IMR-90 (cell line): ENCODE data around the gene AKR1C2. TPM values are rescaled to one million over a fixed set of nuclear protein-coding genes. Genes with fewer than 3 reads are reported as not detected.

Experiments
- ATAC-seq: fragments of 200-7000 bp; cut with Tn5 transposase; 2 replicates; pipeline ENCODE4 v1.9.1; 2020; ENCODE audit warnings: low read depth, mild to moderate bottlenecking, moderate library complexity
- BruUV-seq: library from RNA; stranded (reverse); fragments of 400-500 nt; replicated peaks from 2 replicates; lab custom pipeline; 2021; lab: Mats Ljungman, UMichigan
- CTCF ChIA-PET: fragments of 300-600 bp; formaldehyde crosslinking; extraction: SDS; loops from one replicate; lab custom pipeline; 2021; ENCODE audit warnings: antibody characterized with exemption; lab: Yijun Ruan, JAX
- POLR2A ChIA-PET: fragments of 300-600 bp; sonication (Branson Sonifier 250); formaldehyde crosslinking; loops from one replicate; lab custom pipeline; 2022; ENCODE audit warnings: antibody characterized with exemption; ENCODE audit not compliant: unreplicated experiment; lab: Charles Lee
- DNase-seq: peaks from one replicate; pipeline ENCODE4 v3.0.0; 2013
- H2AFZ ChIP-seq: replicated peaks from 2 replicates; pipeline ENCODE3; 2013; ENCODE audit warnings: low read length, mild to moderate bottlenecking; ENCODE audit not compliant: poor library complexity
- H2AK5ac ChIP-seq: 2 replicates; pipeline ENCODE4 v1.6.1; 2013; ENCODE audit warnings: low read depth, low read length, inconsistent platforms
- H2AK9ac ChIP-seq: replicated peaks from 2 replicates; pipeline ENCODE3; 2013; ENCODE audit warnings: mild to moderate bottlenecking, low read depth, low read length, moderate library complexity; ENCODE audit not compliant: poor library complexity
- H2BK120ac ChIP-seq: 2 replicates; pipeline ENCODE4 v1.6.1; 2013; ENCODE audit warnings: low read depth, low read length, inconsistent platforms
- H2BK15ac ChIP-seq: 3 replicates; pipeline ENCODE4 v1.6.1; 2013; ENCODE audit warnings: low read depth, low read length, inconsistent platforms
- H2BK20ac ChIP-seq: 2 replicates; pipeline ENCODE4 v1.6.1; 2013; ENCODE audit warnings: low read depth, mild to moderate bottlenecking, inconsistent platforms, low read length, moderate library complexity
- H2BK5ac ChIP-seq: 2 replicates; pipeline ENCODE4 v1.6.1; 2013; ENCODE audit warnings: mild to moderate bottlenecking, low read depth, low read length, inconsistent platforms; ENCODE audit not compliant: poor library complexity, severe bottlenecking
- H3K14ac ChIP-seq: replicated peaks from 2 replicates; pipeline ENCODE4 v1.6.1; 2013; ENCODE audit warnings: low read depth, low read length, inconsistent platforms
- H3K18ac ChIP-seq: 2 replicates; pipeline ENCODE4 v1.6.1; 2013; ENCODE audit warnings: low read depth, low read length, control low read depth
- H3K23ac ChIP-seq: 2 replicates; pipeline ENCODE4 v1.6.1; 2013; ENCODE audit warnings: low read depth, low read length, inconsistent platforms
- H3K27ac ChIP-seq: 2 replicates; pipeline ENCODE4 v1.5.1; 2013; ENCODE audit warnings: mild to moderate bottlenecking, control low read depth, low read length; ENCODE audit not compliant: insufficient read depth
- H3K27me3 ChIP-seq: 2 replicates; pipeline ENCODE4 v1.6.1; 2013; ENCODE audit warnings: low read length; ENCODE audit not compliant: control insufficient read depth, insufficient read depth
- H3K36me3 ChIP-seq: 2 replicates; pipeline ENCODE4 v1.6.1; 2013; ENCODE audit warnings: low read length, mixed read lengths; ENCODE audit not compliant: control insufficient read depth, insufficient read depth
- H3K4ac ChIP-seq: 2 replicates; pipeline ENCODE4 v1.6.1; 2013; ENCODE audit warnings: low read depth, low read length, inconsistent platforms
- H3K4me1 ChIP-seq: 2 replicates; pipeline ENCODE4 v1.6.1; 2013; ENCODE audit warnings: low read length, mixed read lengths; ENCODE audit not compliant: control insufficient read depth, insufficient read depth
- H3K4me2 ChIP-seq: 2 replicates; pipeline ENCODE4 v1.6.1; 2013; ENCODE audit warnings: low read depth, mild to moderate bottlenecking, control low read depth, low read length, moderate library complexity
- H3K4me3 ChIP-seq: 2 replicates; pipeline ENCODE4 v1.5.1; 2013; ENCODE audit warnings: low read depth, mild to moderate bottlenecking, control low read depth, low read length, moderate library complexity; ENCODE audit not compliant: insufficient read depth
- H3K56ac ChIP-seq: 2 replicates; pipeline ENCODE4 v1.6.1; 2013; ENCODE audit warnings: low read length, inconsistent platforms; ENCODE audit not compliant: insufficient read depth; ENCODE audit errors: extremely low read depth
- H3K79me1 ChIP-seq, 2 experiments: 2 replicates each; pipeline ENCODE4 v1.6.1; 2013; ENCODE audit warnings: low read length in 2 of 2, inconsistent platforms in 1 of 2, low read depth in 1 of 2
- H3K9ac ChIP-seq: 2 replicates; pipeline ENCODE4 v1.6.1; 2013; ENCODE audit warnings: low read depth, low read length, control low read depth
- H3K9me1 ChIP-seq: 2 replicates; pipeline ENCODE4 v1.6.1; 2013; ENCODE audit warnings: low read length, inconsistent platforms; ENCODE audit not compliant: insufficient read depth
- H3K9me3 ChIP-seq: 2 replicates; pipeline ENCODE4 v1.6.1; 2013; ENCODE audit warnings: low read length; ENCODE audit not compliant: control insufficient read depth, insufficient read depth
- H4K20me1 ChIP-seq: 2 replicates; pipeline ENCODE4 v1.6.1; 2013; ENCODE audit warnings: low read length, inconsistent platforms; ENCODE audit not compliant: insufficient read depth
- H4K5ac ChIP-seq: 2 replicates; pipeline ENCODE4 v1.6.1; 2013; ENCODE audit warnings: mild to moderate bottlenecking, low read depth, low read length, control low read depth
- H4K8ac ChIP-seq, 2 experiments: 2 replicates each; pipeline ENCODE4 v1.6.1; 2013; ENCODE audit warnings: low read depth in 2 of 2, low read length in 2 of 2, control low read depth in 1 of 2, inconsistent platforms in 1 of 2
- H4K91ac ChIP-seq: 2 replicates; pipeline ENCODE4 v1.6.1; 2013; ENCODE audit warnings: low read depth, low read length, inconsistent platforms; ENCODE audit not compliant: insufficient read depth
- BHLHE40 ChIP-seq: fragments of 150-350 bp; IDR thresholded peaks from 2 replicates; pipeline ENCODE4 v1.6.1; 2016; ENCODE audit warnings: mild to moderate bottlenecking, low read depth, low read length
- CEBPB ChIP-seq: IDR thresholded peaks from 2 replicates; pipeline ENCODE4 v1.6.1; 2012; ENCODE audit warnings: low read depth, low read length, improper control_type of control experiment
- CHD1 ChIP-seq: IDR thresholded peaks from 2 replicates; pipeline ENCODE4 v1.6.1; 2012; ENCODE audit warnings: low read depth, low read length, improper control_type of control experiment
- CTCF ChIP-seq: conservative IDR thresholded peaks from 2 replicates; pipeline ENCODE4 v1.5.1; 2012; ENCODE audit warnings: mild to moderate bottlenecking, low read depth, low read length, improper control_type of control experiment
- ELK1 ChIP-seq: fragments of 150-350 bp; IDR thresholded peaks from 2 replicates; pipeline ENCODE4 v1.6.1; 2016; ENCODE audit warnings: low read depth, mild to moderate bottlenecking, low read length, moderate library complexity, borderline replicate concordance
- FOS ChIP-seq: fragments of 150-350 bp; IDR thresholded peaks from 2 replicates; pipeline ENCODE4 v1.6.1; 2016; ENCODE audit warnings: low read depth, low read length
- MAFK ChIP-seq: IDR thresholded peaks from 2 replicates; pipeline ENCODE4 v1.6.1; 2012; ENCODE audit warnings: low read depth, low read length, improper control_type of control experiment
- MAZ ChIP-seq: IDR thresholded peaks from 2 replicates; pipeline ENCODE4 v1.6.1; 2012; ENCODE audit warnings: low read depth, mild to moderate bottlenecking, low read length, improper control_type of control experiment, moderate library complexity, borderline replicate concordance
- MXI1 ChIP-seq: IDR thresholded peaks from 2 replicates; pipeline ENCODE4 v1.6.1; 2012; ENCODE audit warnings: low read depth, mild to moderate bottlenecking, low read length, moderate library complexity, borderline replicate concordance
- NFE2L2 ChIP-seq: fragments of 150-350 bp; IDR thresholded peaks from 2 replicates; pipeline ENCODE4 v1.6.1; 2016; ENCODE audit warnings: low read depth, mild to moderate bottlenecking, low read length
- POLR2A ChIP-seq: IDR thresholded peaks from 2 replicates; pipeline ENCODE4 v1.6.1; 2012; ENCODE audit warnings: mild to moderate bottlenecking, low read depth, low read length
- RCOR1 ChIP-seq: IDR thresholded peaks from 2 replicates; pipeline ENCODE4 v1.6.1; 2012; ENCODE audit warnings: mild to moderate bottlenecking, low read length, improper control_type of control experiment; ENCODE audit not compliant: insufficient replicate concordance
- RFX5 ChIP-seq: IDR thresholded peaks from 2 replicates; pipeline ENCODE4 v1.8.0; 2012; ENCODE audit warnings: low read depth, mild to moderate bottlenecking, low read length, moderate library complexity
- SMC3 ChIP-seq: fragments of 150-350 bp; IDR thresholded peaks from 2 replicates; pipeline ENCODE4 v1.6.1; 2016; ENCODE audit warnings: low read depth, mild to moderate bottlenecking, antibody characterized with exemption, low read length, moderate library complexity
- USF2 ChIP-seq: fragments of 150-350 bp; IDR thresholded peaks from 2 replicates; pipeline ENCODE4 v1.6.1; 2017; ENCODE audit warnings: mild to moderate bottlenecking, antibody characterized with exemption, low read length, low read depth
- WGBS, 2 experiments: methylation state at CpG; one replicate each; pipeline versions ENCODE4 v1.1.5 to v1.1.7; 2013; ENCODE audit warnings: missing lambda C conversion rate in 2 of 2; ENCODE audit not compliant: insufficient read length in 1 of 2; ENCODE audit errors: extremely low coverage in 2 of 2; 5-methylcytosine and 5-hydroxymethylcytosine counted together
- dilution Hi-C: fragments of 300-500 bp; cut with HindIII; formaldehyde crosslinking; loops from one replicate; pipeline ENCODE4 v1.14.3; 2018; ENCODE audit warnings: low sequenced_read_pairs; ENCODE audit not compliant: unreplicated experiment
- in situ Hi-C: fragments of 300-500 bp; cut with MboI; formaldehyde crosslinking; loops from 3 replicates; pipeline ENCODE4 v1.14.3; 2019; ENCODE audit warnings: low sequenced_read_pairs, inconsistent platforms, mixed read lengths
- intact Hi-C: fragments of 100-400 bp; cut with micrococcal nuclease; formaldehyde crosslinking; loops from 2 replicates; pipeline ENCODE4 v1.10.0; 2022
- polyA plus RNA-seq, 3 experiments: library from polyadenylated mRNA; depleted of rRNA; stranded (reverse); fragments of >200 nt; gene quantifications; 2 replicates each; pipeline ENCODE4 v1.2.3, GENCODE V29; 2012; ENCODE audit warnings: low replicate concordance in 1 of 3
- total RNA-seq: library from RNA; depleted of rRNA; stranded (reverse); fragments of >200 nt; gene quantifications from 2 replicates; pipeline ENCODE4 v1.2.3, GENCODE V29; 2012

Gene AKR1C2
- total and polyA plus RNA-seq, 2 of the 4 experiments (the other 2 are of a cell fraction) = 0.36 to 1.0 TPM

GRCh38 chr10:5033061-5033778, 29.6 kb upstream of the AKR1C2 start:
- H2BK5ac ChIP-seq = no peak overlapping the region
- no TSS peak for BruUV-seq
- ATAC-seq (peak; percentile 96), DNase-seq (peak; percentile 85)
- no peak overlapping the region for H2AK5ac ChIP-seq
- no peaks in the 10 kb centered on the region for H3K27me3 ChIP-seq
- ChIA-PET POLR2A (no interaction called here), CTCF (interaction anchor here (0.6 kb wide), 1 partner anchor 55 kb away, joined by 3 read pairs; no protein-coding TSS in a partner anchor)
- in situ Hi-C loops (no loop called here), intact Hi-C loops (no loop called here), dilution Hi-C loops (no loop called here)
- H3K23ac ChIP-seq = no peak overlapping the region
- no peak overlapping the region for H3K4me2 ChIP-seq
- peak overlapping the region; percentile 53; the same call in 1 of the 2 replicates for H3K18ac ChIP-seq
- no peaks in the 10 kb centered on the region for H4K20me1 ChIP-seq
- no peak overlapping the region for H2BK20ac ChIP-seq
- WGBS, 2 experiments = no CpG with 5 or more reads among the region's 2 CpGs
- no peak overlapping the region for H4K8ac ChIP-seq
- peak overlapping the region; percentile 67; the same call in 1 of the 2 replicates for H3K27ac ChIP-seq
- no peak overlapping the region for H2BK15ac ChIP-seq
- peaks cover 5% of the 10 kb centered on the region for H3K9me3 ChIP-seq
- H3K56ac ChIP-seq = no peak overlapping the region
- H3K4me1 ChIP-seq = peaks cover 4% of the 10 kb centered on the region; the same call in 1 of the 2 replicates
- 0 out of 2 replicates have a peak overlapping the region, but pooled peaks have one; percentile 18 for H4K91ac ChIP-seq
- H2AFZ ChIP-seq = no peak overlapping the region
- no peaks in the 10 kb centered on the region for H3K9me1 ChIP-seq
- peak overlapping the region; percentile 23; the same call in 1 of the 2 replicates for H2BK120ac ChIP-seq
- no peak overlapping the region for H3K14ac ChIP-seq
- H3K4ac ChIP-seq = no peak overlapping the region
- no peaks in the 10 kb centered on the region for H3K36me3 ChIP-seq
- no peak overlapping the region for H3K4me3 ChIP-seq
- H3K79me1 ChIP-seq = no peaks in the 10 kb centered on the region
- H2AK9ac ChIP-seq = no peak overlapping the region
- H3K9ac ChIP-seq = no peak overlapping the region
- H4K5ac ChIP-seq = peak overlapping the region; percentile 57; the same call in 1 of the 2 replicates
- TF ChIP-seq BHLHE40 = no peak; the same call in 1 of the 2 replicates
- TF ChIP-seq USF2 = no peak
- no peak for TF ChIP-seq CHD1
- no peak for TF ChIP-seq ELK1
- TF ChIP-seq POLR2A = no peak
- no peak for TF ChIP-seq MXI1
- no peak for TF ChIP-seq SMC3
- TF ChIP-seq NFE2L2 = peak; percentile 99
- peak; percentile 67 for TF ChIP-seq CEBPB
- no peak for TF ChIP-seq RFX5
- no peak for TF ChIP-seq CTCF
- peak; percentile 75 for TF ChIP-seq MAFK
- TF ChIP-seq RCOR1 = no peak
- TF ChIP-seq MAZ = no peak
- TF ChIP-seq FOS = peak; percentile 93
